SK-N-SH (cell line): ENCODE measurements around the gene TTLL7.

ENCODE experiments used
- CHD2 ChIP-seq: fragments of 150-350 bp; IDR thresholded peaks from 2 replicates; pipeline ENCODE4 v1.6.1; 2018; ENCODE audit warnings: low read length; ENCODE audit not compliant: partially characterized antibody
- POLR2AphosphoS5 ChIP-seq: IDR thresholded peaks from 2 replicates; pipeline ENCODE4 v1.6.1; 2012; ENCODE audit warnings: low read depth, low read length
- REST ChIP-seq: IDR thresholded peaks from 2 replicates; pipeline ENCODE4 v1.6.1; 2012; ENCODE audit warnings: mild to moderate bottlenecking, low read depth, low read length, moderate library complexity
- RFX5 ChIP-seq: IDR thresholded peaks from 2 replicates; pipeline ENCODE4 v1.6.1; 2012; ENCODE audit warnings: mild to moderate bottlenecking, improper control_type of control experiment, low read length
- SMC3 ChIP-seq: IDR thresholded peaks from 2 replicates; pipeline ENCODE4 v1.6.1; 2012; ENCODE audit warnings: low read depth, low read length, improper control_type of control experiment
- TF ChIP-seq, protein P1 (sequence below): fragments of 200-600 bp; sonication (generic); IDR thresholded peaks from 2 replicates; pipeline ENCODE4 v1.6.1; 2017; ENCODE audit warnings: antibody characterized with exemption, mild to moderate bottlenecking, moderate library complexity

GRCh38 chr1:83960669-83961277 lies 38.2 kb downstream of the TTLL7 start:
- TF ChIP-seq POLR2AphosphoS5: no peak
- TF ChIP-seq, protein P1, sequence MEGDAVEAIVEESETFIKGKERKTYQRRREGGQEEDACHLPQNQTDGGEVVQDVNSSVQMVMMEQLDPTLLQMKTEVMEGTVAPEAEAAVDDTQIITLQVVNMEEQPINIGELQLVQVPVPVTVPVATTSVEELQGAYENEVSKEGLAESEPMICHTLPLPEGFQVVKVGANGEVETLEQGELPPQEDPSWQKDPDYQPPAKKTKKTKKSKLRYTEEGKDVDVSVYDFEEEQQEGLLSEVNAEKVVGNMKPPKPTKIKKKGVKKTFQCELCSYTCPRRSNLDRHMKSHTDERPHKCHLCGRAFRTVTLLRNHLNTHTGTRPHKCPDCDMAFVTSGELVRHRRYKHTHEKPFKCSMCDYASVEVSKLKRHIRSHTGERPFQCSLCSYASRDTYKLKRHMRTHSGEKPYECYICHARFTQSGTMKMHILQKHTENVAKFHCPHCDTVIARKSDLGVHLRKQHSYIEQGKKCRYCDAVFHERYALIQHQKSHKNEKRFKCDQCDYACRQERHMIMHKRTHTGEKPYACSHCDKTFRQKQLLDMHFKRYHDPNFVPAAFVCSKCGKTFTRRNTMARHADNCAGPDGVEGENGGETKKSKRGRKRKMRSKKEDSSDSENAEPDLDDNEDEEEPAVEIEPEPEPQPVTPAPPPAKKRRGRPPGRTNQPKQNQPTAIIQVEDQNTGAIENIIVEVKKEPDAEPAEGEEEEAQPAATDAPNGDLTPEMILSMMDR: no peak
- no peak for TF ChIP-seq SMC3
- no peak for TF ChIP-seq RFX5
- TF ChIP-seq REST: no peak
- no peak for TF ChIP-seq CHD2
